ENCODE data around the gene AUTS2.

DNA sequence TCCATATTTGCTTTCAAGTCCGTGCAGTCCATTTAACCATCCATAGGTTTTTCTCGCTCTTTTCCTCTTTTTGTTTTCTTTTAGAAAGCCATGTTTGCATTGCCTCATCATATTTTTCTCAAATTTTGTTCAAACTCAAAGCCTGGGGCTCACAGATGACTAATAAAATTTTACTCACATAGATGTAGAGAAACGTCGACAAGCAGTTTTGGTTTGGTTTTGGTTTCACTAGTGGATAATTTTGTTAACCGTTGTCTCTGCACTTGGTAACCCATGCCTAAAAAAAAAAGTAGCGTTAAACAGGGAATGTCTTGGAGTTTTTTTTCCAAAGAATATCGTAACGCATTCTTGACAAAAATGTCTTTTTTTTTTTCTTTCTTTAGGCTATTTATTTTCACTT is 1189.5 kb downstream of the AUTS2 start:
- TF ChIP-seq ZEB2 (tag by site-specific recombination; IDR thresholded peaks at IDR 0.05) (no peak), ZNF701 (tag by site-specific recombination; IDR thresholded peaks at IDR 0.05) (no peak), ZNF530 (tag by site-specific recombination; IDR thresholded peaks at IDR 0.05; ENCODE audit: low read depth) (no peak), GLIS1 (tag by site-specific recombination; IDR thresholded peaks at IDR 0.05) (no peak), ZNF558 (tag by site-specific recombination; IDR thresholded peaks at IDR 0.05) (no peak), MYNN (tag by site-specific recombination; IDR thresholded peaks at IDR 0.05; ENCODE audit: borderline replicate concordance) (no peak), ZIC2 (tag by site-specific recombination; IDR thresholded peaks at IDR 0.05) (no peak), TCF7L2 (IDR thresholded peaks at IDR 0.05; ENCODE audit: borderline replicate concordance, low read depth, low read length) (no peak)
- TF ChIP-seq, protein P1, sequence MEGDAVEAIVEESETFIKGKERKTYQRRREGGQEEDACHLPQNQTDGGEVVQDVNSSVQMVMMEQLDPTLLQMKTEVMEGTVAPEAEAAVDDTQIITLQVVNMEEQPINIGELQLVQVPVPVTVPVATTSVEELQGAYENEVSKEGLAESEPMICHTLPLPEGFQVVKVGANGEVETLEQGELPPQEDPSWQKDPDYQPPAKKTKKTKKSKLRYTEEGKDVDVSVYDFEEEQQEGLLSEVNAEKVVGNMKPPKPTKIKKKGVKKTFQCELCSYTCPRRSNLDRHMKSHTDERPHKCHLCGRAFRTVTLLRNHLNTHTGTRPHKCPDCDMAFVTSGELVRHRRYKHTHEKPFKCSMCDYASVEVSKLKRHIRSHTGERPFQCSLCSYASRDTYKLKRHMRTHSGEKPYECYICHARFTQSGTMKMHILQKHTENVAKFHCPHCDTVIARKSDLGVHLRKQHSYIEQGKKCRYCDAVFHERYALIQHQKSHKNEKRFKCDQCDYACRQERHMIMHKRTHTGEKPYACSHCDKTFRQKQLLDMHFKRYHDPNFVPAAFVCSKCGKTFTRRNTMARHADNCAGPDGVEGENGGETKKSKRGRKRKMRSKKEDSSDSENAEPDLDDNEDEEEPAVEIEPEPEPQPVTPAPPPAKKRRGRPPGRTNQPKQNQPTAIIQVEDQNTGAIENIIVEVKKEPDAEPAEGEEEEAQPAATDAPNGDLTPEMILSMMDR (tag by site-specific recombination; IDR thresholded peaks at IDR 0.05): no peak
